HG02588 (cell line): Measurements from ENCODE around the gene PBX1.

Experiments
- ATAC-seq: cut with Tn5 transposase; IDR thresholded peaks from one replicate; pipeline ENCODE4 v1.9.1; 2021; ENCODE audit warnings: mild to moderate bottlenecking, moderate library complexity; ENCODE audit not compliant: unreplicated experiment

Gene PBX1

DNA sequence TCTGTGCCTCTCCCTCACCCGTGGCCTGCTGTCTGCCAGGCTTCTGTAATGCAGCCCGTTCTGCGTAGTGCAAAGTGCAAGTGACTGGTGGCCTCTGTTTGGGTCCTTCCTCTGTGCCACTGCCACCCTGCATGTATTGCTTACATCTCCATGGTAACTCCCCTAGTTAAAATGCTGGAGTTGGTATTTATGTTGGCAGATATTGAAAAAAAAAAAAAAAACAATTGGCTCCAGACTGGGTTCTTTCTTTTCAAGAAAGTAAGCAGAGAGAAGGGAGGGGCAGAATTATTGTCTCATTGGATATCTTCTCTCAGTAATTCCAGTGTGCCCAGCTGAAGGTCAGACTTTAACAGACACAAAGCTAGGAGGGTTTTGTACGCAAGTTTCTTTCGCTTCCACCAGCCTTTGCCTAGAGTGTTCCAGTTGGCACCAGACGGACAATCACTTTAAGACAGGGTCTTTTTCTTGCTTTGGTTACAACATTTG, 242.3 kb downstream of the PBX1 start:
- no peak for ATAC-seq

DNA sequence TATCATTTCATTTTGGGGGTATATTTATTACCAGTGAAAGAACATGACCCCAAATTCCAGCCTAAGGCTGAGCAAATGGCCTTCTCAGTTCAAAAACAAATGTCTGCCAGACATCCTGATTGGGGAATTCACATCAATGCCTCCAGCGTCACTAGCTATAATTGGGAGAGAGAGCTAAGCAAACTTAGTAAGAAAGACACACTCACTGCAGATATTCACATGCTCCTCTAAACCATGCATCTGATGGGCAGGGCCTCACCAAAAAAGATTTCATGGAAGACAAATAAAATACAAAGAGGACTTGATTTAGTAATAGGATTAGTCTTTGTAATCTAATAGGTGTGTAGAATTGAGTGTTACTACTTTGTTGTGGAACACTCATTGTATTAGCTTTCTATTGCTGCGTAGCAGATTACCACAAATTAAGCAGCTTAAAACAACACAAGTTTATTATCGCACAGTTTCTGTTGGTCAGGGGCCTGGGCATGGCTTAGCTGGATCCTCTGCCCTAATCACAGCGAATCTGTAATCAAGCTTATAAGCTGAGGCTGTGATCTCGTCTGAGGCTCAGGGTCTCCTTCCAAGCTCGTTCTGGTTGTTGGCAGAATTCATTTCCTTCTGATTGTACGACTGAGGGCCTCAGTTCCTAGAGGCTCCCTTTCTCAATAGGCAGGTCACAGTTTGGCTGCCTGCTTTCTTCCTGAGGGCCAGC, 243.0 kb downstream of the PBX1 start:
- no peak for ATAC-seq

DNA sequence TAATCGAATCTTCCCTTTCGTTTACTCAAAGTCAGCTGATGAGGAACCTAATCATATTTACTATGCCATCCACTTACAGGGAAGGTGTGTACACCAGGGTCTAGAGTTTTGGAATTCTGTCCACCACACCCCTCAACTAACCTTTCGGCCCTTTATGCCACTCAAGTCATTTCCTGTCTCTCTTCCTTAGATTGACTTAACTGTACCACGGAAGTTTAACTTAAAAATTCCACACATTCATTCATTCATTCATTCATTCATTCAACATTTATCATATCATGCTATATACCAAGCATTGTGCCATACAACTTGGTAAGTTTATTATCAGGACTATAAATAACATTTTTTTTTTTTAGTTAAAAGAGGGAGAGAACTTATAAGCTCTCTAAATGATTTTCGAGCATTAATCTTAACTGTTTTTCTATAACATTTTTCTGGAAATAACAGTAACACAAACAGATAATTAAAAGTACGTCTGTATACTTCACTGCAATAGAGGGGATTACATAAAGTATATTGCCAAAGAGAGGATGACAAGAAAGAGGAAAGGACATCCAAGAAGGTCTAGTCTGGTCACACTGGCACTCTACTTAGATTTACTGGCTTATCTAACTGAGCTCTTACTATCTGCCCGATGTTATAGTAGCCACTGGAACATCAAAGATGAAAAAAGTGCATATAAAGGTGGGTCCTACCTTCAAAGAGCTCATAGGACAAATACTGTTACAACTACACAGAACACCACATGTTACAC, 243.7 kb downstream of the PBX1 start:
- no peak for ATAC-seq

DNA sequence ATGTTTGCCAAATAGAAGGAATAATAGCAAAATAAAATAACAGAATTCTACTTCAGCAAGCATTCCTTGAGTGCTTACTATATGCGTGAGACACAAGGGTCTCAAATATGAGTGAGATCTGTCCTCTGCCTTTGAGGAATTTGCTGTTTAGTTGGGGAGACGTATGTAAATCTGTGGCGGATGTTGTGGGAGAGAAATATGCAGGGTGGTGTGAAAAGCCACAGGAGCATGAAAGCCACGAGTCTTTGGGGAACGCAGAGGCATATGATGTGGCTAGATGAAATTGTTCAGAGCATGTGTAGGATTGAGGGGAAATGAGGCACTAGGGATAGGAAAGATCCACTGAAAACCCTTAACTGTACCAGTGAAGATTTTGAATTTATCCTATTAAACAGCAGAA, 244.4 kb downstream of the PBX1 start:
- no peak for ATAC-seq

DNA sequence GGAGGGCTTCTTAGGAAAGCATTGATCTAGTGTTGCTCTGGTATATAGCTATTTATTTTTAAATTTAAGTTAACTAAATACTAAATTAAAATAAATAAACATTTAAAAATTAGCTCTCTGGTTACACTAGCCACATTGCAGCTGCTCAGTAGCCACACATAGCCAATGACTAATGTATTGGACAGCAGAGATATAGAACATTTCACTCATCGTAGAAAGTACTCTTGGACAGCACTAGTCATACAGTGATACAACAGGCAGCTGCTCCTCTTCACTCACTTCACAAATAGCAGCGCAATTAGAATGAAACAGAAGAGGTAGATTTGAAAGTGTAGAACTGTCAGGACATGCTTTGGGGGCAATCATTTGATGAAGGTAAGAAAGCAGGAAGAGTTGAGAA, 245.4 kb downstream of the PBX1 start:
- ATAC-seq: no peak

DNA sequence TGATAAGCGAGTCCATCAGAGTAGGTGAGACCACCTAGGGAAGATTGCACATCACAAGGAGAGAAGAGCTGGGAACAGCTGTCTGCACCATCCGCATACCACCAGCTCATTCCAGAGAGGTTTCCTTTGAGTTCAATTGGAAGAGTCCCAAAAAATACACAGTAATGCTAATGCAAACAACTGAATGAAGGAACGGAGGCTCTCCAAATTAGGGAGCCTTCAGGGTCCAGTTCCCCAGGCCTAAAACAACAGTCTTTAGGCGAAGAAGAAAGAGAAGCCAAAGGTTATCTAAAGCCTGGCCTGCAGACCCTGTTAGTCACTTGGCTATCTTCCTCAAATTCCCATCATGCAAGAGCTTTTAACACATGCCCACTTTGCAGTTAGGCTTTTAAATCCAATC, 246.4 kb downstream of the PBX1 start:
- no peak for ATAC-seq

DNA sequence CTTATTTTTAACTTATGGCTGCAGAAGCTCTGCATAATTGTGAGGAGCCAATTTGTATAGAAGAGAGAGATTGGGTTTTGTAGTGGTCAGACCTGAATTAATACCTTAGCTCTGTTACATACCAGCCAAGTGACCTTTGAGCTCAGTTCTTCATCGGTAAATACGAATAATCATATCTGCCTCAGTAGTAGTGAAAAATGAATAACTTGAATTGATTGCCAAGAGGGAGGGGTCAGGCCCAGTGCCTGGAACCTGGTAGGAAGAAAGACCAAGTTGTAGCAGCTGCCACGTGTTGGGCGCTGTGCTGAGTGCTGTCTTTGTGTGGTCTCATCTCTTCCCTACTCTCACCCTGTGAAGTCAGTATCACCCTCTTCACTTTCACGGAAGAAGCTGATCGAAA, 247.5 kb downstream of the PBX1 start:
- no peak for ATAC-seq

DNA sequence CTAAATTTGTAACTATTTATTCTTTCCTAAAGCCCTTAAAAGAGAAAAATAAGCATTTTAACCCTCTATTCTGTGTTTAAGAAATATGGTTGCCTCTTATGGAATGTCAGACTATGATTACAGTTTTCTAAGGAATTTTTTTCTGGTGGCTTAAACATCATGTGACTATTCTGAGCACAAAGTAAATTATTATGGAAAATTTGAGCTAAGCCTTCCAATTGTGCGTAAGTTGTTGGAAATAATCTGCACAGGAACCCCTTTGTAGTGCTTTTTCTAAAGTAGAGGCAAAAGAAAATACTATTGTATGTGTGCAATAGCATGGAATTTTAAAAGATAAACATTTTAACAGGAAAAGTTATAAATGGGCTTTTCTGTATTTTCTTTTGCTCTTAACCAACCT, 254.8 kb downstream of the PBX1 start:
- ATAC-seq: no peak

DNA sequence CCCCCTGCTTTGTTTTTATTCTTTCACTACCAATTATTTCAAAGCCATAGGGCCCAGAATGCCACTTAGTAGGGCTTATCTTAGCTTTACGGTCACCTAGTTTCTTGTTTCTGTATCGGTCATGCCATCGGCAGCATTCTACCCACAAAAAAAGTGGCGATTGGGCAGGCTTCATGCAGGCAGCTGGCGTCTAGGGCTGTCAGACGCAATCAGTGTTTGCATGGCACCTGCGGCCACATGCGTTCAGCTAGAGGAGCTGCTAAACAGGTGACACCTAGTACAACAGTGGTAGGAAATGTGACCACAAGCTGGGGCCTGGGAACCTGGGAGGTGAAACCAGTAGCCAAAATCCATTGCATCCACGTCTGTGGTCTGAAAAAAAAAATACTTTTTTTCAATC, 262.7 kb downstream of the PBX1 start:
- no peak for ATAC-seq

DNA sequence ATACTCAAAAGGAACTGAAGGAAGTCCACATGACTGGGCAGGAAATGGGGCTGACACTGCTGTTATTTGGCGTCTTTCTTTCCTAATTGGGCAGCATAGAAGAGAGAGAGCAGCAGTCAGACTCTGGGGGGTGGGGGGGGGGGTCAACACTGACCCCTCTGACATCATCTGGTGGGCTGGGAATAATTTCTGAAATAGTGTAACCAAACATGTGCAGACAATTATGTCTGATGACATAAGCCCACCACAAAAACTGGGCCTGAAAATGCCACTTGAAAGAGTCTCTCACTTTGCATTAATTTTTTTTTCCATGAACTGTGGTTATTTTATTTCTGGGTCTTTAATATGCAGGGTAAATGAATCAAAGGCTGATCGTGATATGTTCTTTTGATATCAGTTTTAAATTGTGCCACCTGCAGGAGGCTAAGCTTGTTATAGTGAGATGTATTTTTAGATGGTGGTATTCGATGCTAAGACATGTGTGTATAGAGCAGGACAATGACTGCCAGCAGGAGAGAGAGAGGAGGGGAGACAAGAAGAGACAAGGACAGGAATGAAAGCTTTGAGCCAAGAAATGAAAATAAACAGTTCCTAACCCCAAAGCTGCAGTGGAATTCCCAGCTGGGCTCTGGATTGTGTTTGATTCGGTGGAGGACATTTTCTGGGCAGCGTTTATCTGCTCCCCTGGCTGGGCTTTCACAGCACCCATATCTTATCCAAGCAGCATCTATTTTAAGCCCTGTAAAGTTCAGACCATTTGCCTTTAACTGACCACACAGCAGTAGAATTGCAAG, 264.7 kb downstream of the PBX1 start:
- ATAC-seq: no peak

DNA sequence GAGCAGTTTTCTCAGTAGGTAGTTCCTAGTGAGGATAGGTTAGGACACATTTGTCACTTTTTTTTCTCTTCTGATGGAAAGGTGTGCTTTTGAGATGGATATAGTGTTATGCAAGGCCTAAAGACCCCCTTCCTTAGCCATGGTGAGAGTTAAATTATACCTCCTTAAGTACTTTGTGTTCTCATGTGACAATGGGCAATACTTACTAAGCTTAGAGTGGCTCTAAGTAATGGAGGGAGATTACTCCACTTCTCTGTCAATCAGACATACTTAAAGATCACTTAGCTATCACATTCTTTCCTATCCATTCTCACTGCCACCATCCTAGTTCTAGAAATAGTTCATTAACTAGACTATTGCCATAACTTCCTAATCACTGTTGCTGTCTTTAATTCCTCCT, 265.6 kb downstream of the PBX1 start:
- ATAC-seq: no peak

DNA sequence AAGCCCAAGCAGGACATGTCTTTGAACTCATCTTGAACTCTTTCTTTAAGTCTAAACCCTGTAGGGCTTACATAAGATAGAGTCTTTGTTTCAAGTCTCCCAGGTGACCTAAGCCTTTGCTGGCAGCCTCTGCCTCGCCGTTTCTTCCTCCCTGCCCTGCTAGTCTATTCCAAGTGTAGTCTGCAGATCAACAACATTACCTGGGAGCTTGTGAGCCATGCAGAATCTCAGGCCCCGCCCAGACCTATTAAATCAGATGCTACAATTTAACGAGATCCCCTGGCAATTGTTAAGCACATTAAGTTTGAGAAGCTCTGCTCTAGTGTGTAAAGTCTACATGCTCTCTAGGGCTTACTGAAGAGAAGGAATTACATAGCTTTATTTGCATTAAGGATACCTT, 271.6 kb downstream of the PBX1 start:
- ATAC-seq: no peak

DNA sequence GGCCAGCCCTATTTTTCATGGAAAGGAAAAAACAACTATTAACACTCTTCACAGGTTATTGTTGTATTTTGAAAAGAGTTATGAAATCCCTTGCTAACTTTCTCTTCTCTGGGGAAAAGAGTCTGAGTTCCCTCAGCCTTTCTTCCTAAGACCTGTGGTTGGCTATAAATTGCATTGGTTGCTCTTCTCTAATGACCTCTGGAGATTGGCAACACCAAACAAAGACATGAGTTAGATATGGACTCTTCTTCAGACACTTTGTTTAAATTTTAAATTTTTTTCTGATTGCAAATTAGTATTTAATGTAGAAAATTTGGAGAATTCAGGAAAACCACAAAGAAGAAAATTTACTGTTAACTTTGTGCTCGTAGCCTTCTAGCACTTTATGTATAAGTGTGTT, 275.7 kb downstream of the PBX1 start:
- no peak for ATAC-seq

DNA sequence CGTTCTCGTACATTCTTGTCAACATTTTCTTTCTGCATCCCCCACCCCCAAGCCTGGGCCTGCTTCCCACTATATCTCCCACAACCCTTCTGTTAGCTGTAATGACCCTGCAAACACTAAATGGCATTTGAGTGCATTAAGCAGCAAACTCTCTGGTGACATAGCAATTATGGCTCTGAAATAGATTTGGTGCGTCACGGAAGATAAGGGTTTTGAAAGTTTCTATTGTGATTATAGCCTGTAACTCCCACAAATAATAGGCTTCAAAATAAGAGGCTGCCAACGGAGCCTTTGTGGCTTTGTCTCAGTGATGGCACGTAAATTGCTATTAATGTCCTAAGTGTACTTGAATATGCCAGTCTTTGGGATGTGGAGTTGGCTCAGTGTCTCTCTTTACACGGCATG, 277.6 kb downstream of the PBX1 start:
- ATAC-seq: no peak

DNA sequence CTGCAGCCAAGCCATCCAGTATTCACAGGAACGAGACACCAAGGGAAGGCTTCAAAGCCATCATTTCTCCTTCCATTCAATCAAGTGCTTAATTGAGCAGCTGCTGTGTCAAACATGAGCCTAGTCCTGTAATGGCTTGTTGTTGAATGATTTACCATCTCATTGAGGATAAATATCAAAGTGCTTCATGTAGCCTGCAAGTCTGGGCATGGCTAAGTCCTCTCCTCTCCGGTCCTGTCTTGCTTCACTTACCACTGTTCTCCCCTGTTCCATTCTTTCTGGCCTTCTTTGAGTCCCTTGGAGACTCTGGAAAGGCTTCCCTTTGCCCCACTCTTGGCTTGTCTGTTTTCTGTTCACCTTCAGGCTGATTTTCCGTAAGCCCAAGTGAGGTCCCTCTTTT, 279.8 kb downstream of the PBX1 start:
- ATAC-seq: no peak

DNA sequence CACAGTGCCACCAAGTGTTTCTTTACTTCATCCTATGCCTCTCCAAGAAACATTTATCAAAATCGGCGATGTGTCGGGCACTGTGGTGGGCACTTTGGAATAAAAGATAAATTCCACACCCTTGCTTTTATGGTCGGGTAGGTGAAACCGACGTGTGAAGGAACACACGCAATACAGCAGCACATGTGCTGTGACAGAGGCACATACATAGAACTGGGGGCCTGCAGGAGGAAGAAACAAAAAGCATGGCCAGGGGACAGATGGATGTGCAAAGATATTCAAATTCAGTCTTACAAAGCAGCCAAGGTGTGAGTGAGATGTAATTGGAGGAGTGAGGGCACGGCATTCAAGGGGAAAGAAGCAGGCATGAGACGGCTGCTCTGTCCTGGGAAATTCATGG, 282.0 kb downstream of the PBX1 start:
- ATAC-seq: no peak

DNA sequence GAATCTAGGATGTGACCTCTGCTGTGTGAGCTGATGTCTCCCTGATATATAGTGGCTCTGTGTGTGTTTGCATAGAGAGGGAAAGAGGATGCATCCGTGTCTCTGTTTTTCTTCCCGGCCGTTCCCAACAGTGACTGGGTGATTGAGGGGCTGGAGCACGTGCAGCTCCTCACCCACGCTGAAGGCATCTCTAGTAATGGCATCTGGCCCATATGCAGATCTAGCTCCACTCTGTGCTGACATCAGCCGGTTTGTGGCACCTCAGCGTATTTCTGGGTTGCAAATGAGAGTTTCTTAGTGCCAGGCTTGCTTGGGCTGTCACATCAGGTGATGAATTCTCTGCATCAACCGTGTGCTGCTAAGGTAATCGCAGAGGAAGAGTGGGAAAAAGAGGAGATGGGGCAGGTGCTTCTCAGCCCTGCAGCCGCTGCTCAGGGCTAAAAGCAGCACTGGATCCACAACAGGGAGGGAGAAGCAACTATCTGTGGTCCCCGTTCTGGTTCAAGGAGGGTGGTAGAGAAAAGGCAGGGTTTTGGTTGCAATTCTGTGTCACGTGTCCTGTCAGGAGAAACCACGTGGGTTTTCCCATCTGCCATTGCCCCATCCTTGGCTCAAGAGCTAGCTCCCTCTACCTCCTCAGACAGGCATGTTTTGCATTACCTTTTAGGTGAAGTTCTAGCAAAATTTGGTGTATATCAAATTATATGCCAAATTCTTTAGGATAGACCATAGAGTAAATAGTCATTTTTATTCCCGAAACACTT, 282.9 kb downstream of the PBX1 start:
- ATAC-seq: no peak

DNA sequence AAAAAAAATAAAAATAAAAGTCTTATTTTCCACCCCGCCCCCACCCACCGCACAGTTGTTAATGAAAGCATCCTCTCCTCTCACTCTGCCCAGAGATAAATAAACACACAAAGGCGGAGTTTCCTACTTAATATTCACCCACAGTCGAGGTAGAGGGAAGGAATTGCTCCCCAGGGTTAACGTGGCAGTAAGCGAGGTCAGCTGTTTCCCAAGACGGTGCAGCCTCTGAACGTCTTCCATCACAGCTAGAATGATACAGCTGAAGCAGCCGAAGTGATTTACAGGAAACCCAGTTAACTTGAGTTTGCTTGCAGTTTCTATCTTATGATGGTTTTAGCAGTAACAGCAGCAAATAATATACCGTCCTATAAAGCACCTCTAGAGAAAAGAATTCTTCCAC, 283.9 kb downstream of the PBX1 start:
- ATAC-seq: no peak

DNA sequence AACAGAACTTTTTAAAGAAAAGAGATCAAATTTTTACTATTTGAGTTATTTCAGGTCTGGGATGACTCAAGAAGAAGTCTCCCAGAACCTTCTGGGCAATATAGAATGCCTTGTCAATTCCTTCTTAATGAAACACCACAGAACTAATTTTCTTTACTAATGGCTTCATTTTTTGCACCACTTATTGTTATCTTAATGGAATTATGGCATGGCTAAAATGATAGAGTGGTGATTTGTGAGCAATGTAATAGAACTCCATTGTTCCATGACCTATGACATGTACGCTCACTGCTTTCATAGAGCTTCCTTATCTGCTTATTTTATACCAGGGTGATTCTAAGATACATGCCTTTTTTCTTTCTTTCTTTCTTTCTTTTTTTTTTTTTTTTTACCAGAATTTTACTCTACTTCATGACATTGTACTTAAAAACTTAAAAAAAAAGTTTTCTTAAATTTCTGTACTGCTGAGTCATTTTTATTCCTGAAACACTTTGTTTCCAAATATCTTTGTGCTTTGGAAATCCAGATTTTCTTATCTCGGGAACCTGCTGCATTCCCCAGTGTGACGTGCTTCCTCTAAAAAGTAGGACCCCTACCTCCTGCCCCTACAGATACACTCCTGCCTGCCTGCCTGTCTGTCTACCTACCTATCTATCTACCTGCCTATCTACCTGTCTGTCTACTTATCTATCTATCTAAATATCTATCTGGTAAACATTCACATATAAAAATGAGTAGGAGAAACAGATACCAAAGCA, 284.9 kb downstream of the PBX1 start:
- ATAC-seq: no peak
